IMR-90 (cell line): ENCODE measurements around the gene GINS1. TPM values are rescaled to one million over a fixed set of nuclear protein-coding genes. Genes with fewer than 3 reads are reported as not detected.

Experiments used
- ATAC-seq: fragments of 200-7000 bp; cut with Tn5 transposase; 2 replicates; pipeline ENCODE4 v1.9.1; 2020; ENCODE audit warnings: low read depth, mild to moderate bottlenecking, moderate library complexity
- BruUV-seq: library from RNA; stranded (reverse); fragments of 400-500 nt; replicated peaks from 2 replicates; lab custom pipeline; 2021; lab: Mats Ljungman, UMichigan
- CTCF ChIA-PET: fragments of 300-600 bp; formaldehyde crosslinking; extraction: SDS; loops from one replicate; lab custom pipeline; 2021; ENCODE audit warnings: antibody characterized with exemption; lab: Yijun Ruan, JAX
- POLR2A ChIA-PET: fragments of 300-600 bp; sonication (Branson Sonifier 250); formaldehyde crosslinking; loops from one replicate; lab custom pipeline; 2022; ENCODE audit warnings: antibody characterized with exemption; ENCODE audit not compliant: unreplicated experiment; lab: Charles Lee
- DNase-seq: peaks from one replicate; pipeline ENCODE4 v3.0.0; 2013
- H2AFZ ChIP-seq: replicated peaks from 2 replicates; pipeline ENCODE3; 2013; ENCODE audit warnings: low read length, mild to moderate bottlenecking; ENCODE audit not compliant: poor library complexity
- H2AK5ac ChIP-seq: 2 replicates; pipeline ENCODE4 v1.6.1; 2013; ENCODE audit warnings: low read depth, low read length, inconsistent platforms
- H2AK9ac ChIP-seq: replicated peaks from 2 replicates; pipeline ENCODE3; 2013; ENCODE audit warnings: mild to moderate bottlenecking, low read depth, low read length, moderate library complexity; ENCODE audit not compliant: poor library complexity
- H2BK120ac ChIP-seq: 2 replicates; pipeline ENCODE4 v1.6.1; 2013; ENCODE audit warnings: low read depth, low read length, inconsistent platforms
- H2BK15ac ChIP-seq: 3 replicates; pipeline ENCODE4 v1.6.1; 2013; ENCODE audit warnings: low read depth, low read length, inconsistent platforms
- H2BK20ac ChIP-seq: 2 replicates; pipeline ENCODE4 v1.6.1; 2013; ENCODE audit warnings: low read depth, mild to moderate bottlenecking, inconsistent platforms, low read length, moderate library complexity
- H2BK5ac ChIP-seq: 2 replicates; pipeline ENCODE4 v1.6.1; 2013; ENCODE audit warnings: mild to moderate bottlenecking, low read depth, low read length, inconsistent platforms; ENCODE audit not compliant: poor library complexity, severe bottlenecking
- H3K14ac ChIP-seq: replicated peaks from 2 replicates; pipeline ENCODE4 v1.6.1; 2013; ENCODE audit warnings: low read depth, low read length, inconsistent platforms
- H3K18ac ChIP-seq: 2 replicates; pipeline ENCODE4 v1.6.1; 2013; ENCODE audit warnings: low read depth, low read length, control low read depth
- H3K23ac ChIP-seq: 2 replicates; pipeline ENCODE4 v1.6.1; 2013; ENCODE audit warnings: low read depth, low read length, inconsistent platforms
- H3K27ac ChIP-seq: 2 replicates; pipeline ENCODE4 v1.5.1; 2013; ENCODE audit warnings: mild to moderate bottlenecking, control low read depth, low read length; ENCODE audit not compliant: insufficient read depth
- H3K27me3 ChIP-seq: 2 replicates; pipeline ENCODE4 v1.6.1; 2013; ENCODE audit warnings: low read length; ENCODE audit not compliant: control insufficient read depth, insufficient read depth
- H3K36me3 ChIP-seq: 2 replicates; pipeline ENCODE4 v1.6.1; 2013; ENCODE audit warnings: low read length, mixed read lengths; ENCODE audit not compliant: control insufficient read depth, insufficient read depth
- H3K4ac ChIP-seq: 2 replicates; pipeline ENCODE4 v1.6.1; 2013; ENCODE audit warnings: low read depth, low read length, inconsistent platforms
- H3K4me1 ChIP-seq: 2 replicates; pipeline ENCODE4 v1.6.1; 2013; ENCODE audit warnings: low read length, mixed read lengths; ENCODE audit not compliant: control insufficient read depth, insufficient read depth
- H3K4me2 ChIP-seq: 2 replicates; pipeline ENCODE4 v1.6.1; 2013; ENCODE audit warnings: low read depth, mild to moderate bottlenecking, control low read depth, low read length, moderate library complexity
- H3K4me3 ChIP-seq: 2 replicates; pipeline ENCODE4 v1.5.1; 2013; ENCODE audit warnings: low read depth, mild to moderate bottlenecking, control low read depth, low read length, moderate library complexity; ENCODE audit not compliant: insufficient read depth
- H3K56ac ChIP-seq: 2 replicates; pipeline ENCODE4 v1.6.1; 2013; ENCODE audit warnings: low read length, inconsistent platforms; ENCODE audit not compliant: insufficient read depth; ENCODE audit errors: extremely low read depth
- H3K79me1 ChIP-seq, 2 experiments: 2 replicates each; pipeline ENCODE4 v1.6.1; 2013; ENCODE audit warnings: low read length in 2 of 2, inconsistent platforms in 1 of 2, low read depth in 1 of 2
- H3K9ac ChIP-seq: 2 replicates; pipeline ENCODE4 v1.6.1; 2013; ENCODE audit warnings: low read depth, low read length, control low read depth
- H3K9me1 ChIP-seq: 2 replicates; pipeline ENCODE4 v1.6.1; 2013; ENCODE audit warnings: low read length, inconsistent platforms; ENCODE audit not compliant: insufficient read depth
- H3K9me3 ChIP-seq: 2 replicates; pipeline ENCODE4 v1.6.1; 2013; ENCODE audit warnings: low read length; ENCODE audit not compliant: control insufficient read depth, insufficient read depth
- H4K20me1 ChIP-seq: 2 replicates; pipeline ENCODE4 v1.6.1; 2013; ENCODE audit warnings: low read length, inconsistent platforms; ENCODE audit not compliant: insufficient read depth
- H4K5ac ChIP-seq: 2 replicates; pipeline ENCODE4 v1.6.1; 2013; ENCODE audit warnings: mild to moderate bottlenecking, low read depth, low read length, control low read depth
- H4K8ac ChIP-seq, 2 experiments: 2 replicates each; pipeline ENCODE4 v1.6.1; 2013; ENCODE audit warnings: low read depth in 2 of 2, low read length in 2 of 2, control low read depth in 1 of 2, inconsistent platforms in 1 of 2
- H4K91ac ChIP-seq: 2 replicates; pipeline ENCODE4 v1.6.1; 2013; ENCODE audit warnings: low read depth, low read length, inconsistent platforms; ENCODE audit not compliant: insufficient read depth
- BHLHE40 ChIP-seq: fragments of 150-350 bp; IDR thresholded peaks from 2 replicates; pipeline ENCODE4 v1.6.1; 2016; ENCODE audit warnings: mild to moderate bottlenecking, low read depth, low read length
- CEBPB ChIP-seq: IDR thresholded peaks from 2 replicates; pipeline ENCODE4 v1.6.1; 2012; ENCODE audit warnings: low read depth, low read length, improper control_type of control experiment
- CHD1 ChIP-seq: IDR thresholded peaks from 2 replicates; pipeline ENCODE4 v1.6.1; 2012; ENCODE audit warnings: low read depth, low read length, improper control_type of control experiment
- FOS ChIP-seq: fragments of 150-350 bp; IDR thresholded peaks from 2 replicates; pipeline ENCODE4 v1.6.1; 2016; ENCODE audit warnings: low read depth, low read length
- MAZ ChIP-seq: IDR thresholded peaks from 2 replicates; pipeline ENCODE4 v1.6.1; 2012; ENCODE audit warnings: low read depth, mild to moderate bottlenecking, low read length, improper control_type of control experiment, moderate library complexity, borderline replicate concordance
- MXI1 ChIP-seq: IDR thresholded peaks from 2 replicates; pipeline ENCODE4 v1.6.1; 2012; ENCODE audit warnings: low read depth, mild to moderate bottlenecking, low read length, moderate library complexity, borderline replicate concordance
- RAD21 ChIP-seq: IDR thresholded peaks from 2 replicates; pipeline ENCODE4 v1.6.1; 2012; ENCODE audit warnings: low read length, improper control_type of control experiment
- RCOR1 ChIP-seq: IDR thresholded peaks from 2 replicates; pipeline ENCODE4 v1.6.1; 2012; ENCODE audit warnings: mild to moderate bottlenecking, low read length, improper control_type of control experiment; ENCODE audit not compliant: insufficient replicate concordance
- RFX5 ChIP-seq: IDR thresholded peaks from 2 replicates; pipeline ENCODE4 v1.8.0; 2012; ENCODE audit warnings: low read depth, mild to moderate bottlenecking, low read length, moderate library complexity
- SMC3 ChIP-seq: fragments of 150-350 bp; IDR thresholded peaks from 2 replicates; pipeline ENCODE4 v1.6.1; 2016; ENCODE audit warnings: low read depth, mild to moderate bottlenecking, antibody characterized with exemption, low read length, moderate library complexity
- WGBS, 2 experiments: methylation state at CpG; one replicate each; pipeline versions ENCODE4 v1.1.5 to v1.1.7; 2013; ENCODE audit warnings: missing lambda C conversion rate in 2 of 2; ENCODE audit not compliant: insufficient read length in 1 of 2; ENCODE audit errors: extremely low coverage in 2 of 2; 5-methylcytosine and 5-hydroxymethylcytosine counted together
- dilution Hi-C: fragments of 300-500 bp; cut with HindIII; formaldehyde crosslinking; loops from one replicate; pipeline ENCODE4 v1.14.3; 2018; ENCODE audit warnings: low sequenced_read_pairs; ENCODE audit not compliant: unreplicated experiment
- in situ Hi-C: fragments of 300-500 bp; cut with MboI; formaldehyde crosslinking; loops from 3 replicates; pipeline ENCODE4 v1.14.3; 2019; ENCODE audit warnings: low sequenced_read_pairs, inconsistent platforms, mixed read lengths
- intact Hi-C: fragments of 100-400 bp; cut with micrococcal nuclease; formaldehyde crosslinking; loops from 2 replicates; pipeline ENCODE4 v1.10.0; 2022
- polyA plus RNA-seq, 3 experiments: library from polyadenylated mRNA; depleted of rRNA; stranded (reverse); fragments of >200 nt; gene quantifications; 2 replicates each; pipeline ENCODE4 v1.2.3, GENCODE V29; 2012; ENCODE audit warnings: low replicate concordance in 1 of 3
- total RNA-seq: library from RNA; depleted of rRNA; stranded (reverse); fragments of >200 nt; gene quantifications from 2 replicates; pipeline ENCODE4 v1.2.3, GENCODE V29; 2012
- TF ChIP-seq, protein P1 (sequence below): fragments of 150-350 bp; IDR thresholded peaks from 2 replicates; pipeline ENCODE4 v1.6.1; 2017; ENCODE audit warnings: mild to moderate bottlenecking, antibody characterized with exemption, low read length, low read depth
- TF ChIP-seq, protein P2 (sequence below): conservative IDR thresholded peaks from 2 replicates; pipeline ENCODE4 v1.5.1; 2012; ENCODE audit warnings: mild to moderate bottlenecking, low read depth, low read length, improper control_type of control experiment

Gene GINS1
- total and polyA plus RNA-seq, 2 of the 4 experiments (the other 2 are of a cell fraction), result 4.9 to 6.6 TPM

DNA sequence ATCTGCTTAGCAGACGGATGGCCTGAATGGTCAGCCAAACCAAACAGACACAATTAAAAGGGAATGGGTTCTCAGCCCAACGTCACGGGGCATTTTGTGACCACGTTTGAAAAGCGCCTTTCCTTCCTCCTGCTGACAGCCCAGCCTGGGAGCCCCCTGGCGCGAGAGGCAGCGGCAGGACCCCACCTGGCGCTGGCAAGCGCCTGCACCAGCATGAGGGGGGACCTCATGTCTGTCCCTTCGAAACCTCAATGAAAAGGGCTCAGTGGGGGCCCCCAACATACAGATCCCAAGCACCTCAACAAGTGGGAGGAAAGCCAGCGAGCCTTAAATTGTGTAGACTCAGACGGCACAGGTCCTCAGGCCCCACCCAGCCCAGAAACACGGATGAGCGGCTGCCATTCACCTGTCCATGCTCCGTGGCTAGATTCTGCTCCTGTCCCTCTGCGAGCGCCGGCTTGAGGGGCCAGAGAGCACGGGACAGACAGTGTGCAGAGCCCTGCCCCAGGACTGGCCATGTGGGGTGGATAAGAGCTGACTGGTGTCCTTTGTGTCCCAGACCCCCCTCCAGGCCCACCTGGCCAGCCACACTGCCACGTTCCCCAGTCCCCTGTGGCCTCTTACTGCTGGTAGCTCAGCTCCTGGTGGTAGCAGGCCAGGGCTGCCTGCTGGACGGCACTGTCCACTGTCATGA is 90.3 kb downstream of the GINS1 start:
- no peak overlapping the region for H2AK5ac ChIP-seq
- ATAC-seq, result no peak
- WGBS, 2 experiments, result 94% methylated on average over 12 of the region's 22 CpGs; no CpG with 5 or more reads in 1 of the 2 experiments
- no peak overlapping the region for H2AK9ac ChIP-seq
- TF ChIP-seq SMC3 (no peak), MAZ (no peak), RCOR1 (no peak), BHLHE40 (no peak), CEBPB (no peak), CHD1 (no peak), RAD21 (no peak), MXI1 (no peak), RFX5 (no peak), FOS (no peak)
- TF ChIP-seq, protein P1, sequence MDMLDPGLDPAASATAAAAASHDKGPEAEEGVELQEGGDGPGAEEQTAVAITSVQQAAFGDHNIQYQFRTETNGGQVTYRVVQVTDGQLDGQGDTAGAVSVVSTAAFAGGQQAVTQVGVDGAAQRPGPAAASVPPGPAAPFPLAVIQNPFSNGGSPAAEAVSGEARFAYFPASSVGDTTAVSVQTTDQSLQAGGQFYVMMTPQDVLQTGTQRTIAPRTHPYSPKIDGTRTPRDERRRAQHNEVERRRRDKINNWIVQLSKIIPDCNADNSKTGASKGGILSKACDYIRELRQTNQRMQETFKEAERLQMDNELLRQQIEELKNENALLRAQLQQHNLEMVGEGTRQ, result no peak
- TF ChIP-seq, protein P2, sequence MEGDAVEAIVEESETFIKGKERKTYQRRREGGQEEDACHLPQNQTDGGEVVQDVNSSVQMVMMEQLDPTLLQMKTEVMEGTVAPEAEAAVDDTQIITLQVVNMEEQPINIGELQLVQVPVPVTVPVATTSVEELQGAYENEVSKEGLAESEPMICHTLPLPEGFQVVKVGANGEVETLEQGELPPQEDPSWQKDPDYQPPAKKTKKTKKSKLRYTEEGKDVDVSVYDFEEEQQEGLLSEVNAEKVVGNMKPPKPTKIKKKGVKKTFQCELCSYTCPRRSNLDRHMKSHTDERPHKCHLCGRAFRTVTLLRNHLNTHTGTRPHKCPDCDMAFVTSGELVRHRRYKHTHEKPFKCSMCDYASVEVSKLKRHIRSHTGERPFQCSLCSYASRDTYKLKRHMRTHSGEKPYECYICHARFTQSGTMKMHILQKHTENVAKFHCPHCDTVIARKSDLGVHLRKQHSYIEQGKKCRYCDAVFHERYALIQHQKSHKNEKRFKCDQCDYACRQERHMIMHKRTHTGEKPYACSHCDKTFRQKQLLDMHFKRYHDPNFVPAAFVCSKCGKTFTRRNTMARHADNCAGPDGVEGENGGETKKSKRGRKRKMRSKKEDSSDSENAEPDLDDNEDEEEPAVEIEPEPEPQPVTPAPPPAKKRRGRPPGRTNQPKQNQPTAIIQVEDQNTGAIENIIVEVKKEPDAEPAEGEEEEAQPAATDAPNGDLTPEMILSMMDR, result no peak
- no TSS peak for BruUV-seq
- intact Hi-C loops (no loop called here), dilution Hi-C loops (no loop called here), in situ Hi-C loops (no loop called here)
- no peak overlapping the region for H4K91ac ChIP-seq
- no peaks in the 10 kb centered on the region for H3K79me1 ChIP-seq
- H3K36me3 ChIP-seq, result peaks cover 18% of the 10 kb centered on the region
- H2BK5ac ChIP-seq, result no peak overlapping the region
- ChIA-PET CTCF (interaction anchor here (0.6 kb wide), 1 partner anchor 43 kb away, joined by 3 read pairs; no protein-coding TSS in a partner anchor), POLR2A (no interaction called here)
- H3K9me3 ChIP-seq, result no peaks in the 10 kb centered on the region
- no peak overlapping the region for H2BK15ac ChIP-seq
- no peak overlapping the region for H4K8ac ChIP-seq
- H4K20me1 ChIP-seq, result no peaks in the 10 kb centered on the region; the same call in 1 of the 2 replicates
- H3K56ac ChIP-seq, result no peak overlapping the region
- DNase-seq, result no peak
- no peak overlapping the region for H3K4ac ChIP-seq
- H3K27me3 ChIP-seq, result no peaks in the 10 kb centered on the region
- H3K23ac ChIP-seq, result no peak overlapping the region
- H3K18ac ChIP-seq, result no peak overlapping the region
- H2BK120ac ChIP-seq, result no peak overlapping the region
- no peak overlapping the region for H3K14ac ChIP-seq
- no peak overlapping the region for H3K4me3 ChIP-seq
- no peak overlapping the region for H3K4me2 ChIP-seq
- H3K9me1 ChIP-seq, result peaks cover 4% of the 10 kb centered on the region; the same call in 1 of the 2 replicates
- H3K4me1 ChIP-seq, result no peaks in the 10 kb centered on the region
- no peak overlapping the region for H4K5ac ChIP-seq
- no peak overlapping the region for H2AFZ ChIP-seq
- no peak overlapping the region for H3K9ac ChIP-seq
- no peak overlapping the region for H2BK20ac ChIP-seq
- no peak overlapping the region for H3K27ac ChIP-seq
